SK-N-SH (cell line): Measurements from ENCODE around the gene IMPDH2. TPM values are rescaled to one million over a fixed set of nuclear protein-coding genes. Genes with fewer than 3 reads are reported as not detected.

Source experiments
- CTCF ChIA-PET: fragments of 300-600, 350-600 bp; formaldehyde crosslinking; extraction: SDS; loops from one replicate; lab custom pipeline; 2021; lab: Yijun Ruan, JAX
- POLR2A ChIA-PET: fragments of 350-600 bp; sonication (Branson Sonifier 250); formaldehyde crosslinking; extraction: SDS; loops from one replicate; lab custom pipeline; 2020; ENCODE audit warnings: antibody characterized with exemption, inconsistent platforms; lab: Yijun Ruan, JAX
- DNase-seq: peaks from one replicate; pipeline ENCODE4 v3.0.0; 2012
- H2AFZ ChIP-seq: fragments of 200-600 bp; sonication (generic); 2 replicates; pipeline ENCODE4 v1.8.1; 2016; ENCODE audit warnings: antibody characterized with exemption, mild to moderate bottlenecking, low read depth
- H3F3A ChIP-seq: fragments of 200-600 bp; sonication (generic); replicated peaks from 2 replicates; pipeline ENCODE3; 2016; ENCODE audit warnings: antibody characterized with exemption, mild to moderate bottlenecking; ENCODE audit not compliant: insufficient read depth
- H3K27ac ChIP-seq, 2 experiments: fragments of 200-500 bp in 1 of 2; fragments of 200-600 bp in 1 of 2; sonication (Bioruptor generic) in 1 of 2; sonication (generic), shearing (Covaris generic) in 1 of 2; 2 replicates each; pipeline versions ENCODE4 v1.5.1 to v1.6.1; 2014 to 2016; ENCODE audit warnings: low read depth in 2 of 2, inconsistent platforms in 1 of 2, low read length in 1 of 2, mild to moderate bottlenecking in 1 of 2, mixed read lengths in 1 of 2
- H3K27me3 ChIP-seq: fragments of 200-600 bp; sonication (generic), shearing (Covaris generic); 2 replicates; pipeline ENCODE4 v1.6.1; 2016; ENCODE audit warnings: mixed run types; ENCODE audit not compliant: insufficient read depth
- H3K36me3 ChIP-seq, 2 experiments: fragments of 200-500 bp in 1 of 2; fragments of 200-600 bp in 1 of 2; sonication (Bioruptor generic) in 1 of 2; sonication (generic) in 1 of 2; replicated peaks in 1 of 2; 2 replicates each; pipeline versions ENCODE3 to v1.5.1; 2014 to 2016; ENCODE audit warnings: low read length in 1 of 2, mild to moderate bottlenecking in 1 of 2; ENCODE audit not compliant: insufficient read depth in 2 of 2, control insufficient read depth in 1 of 2
- H3K4me1 ChIP-seq, 2 experiments: fragments of 200-500 bp in 1 of 2; fragments of 200-600 bp in 1 of 2; sonication (Bioruptor generic) in 1 of 2; sonication (generic), shearing (Covaris generic) in 1 of 2; 2 replicates each; pipeline versions ENCODE4 v1.5.1 to v1.6.1; 2014 to 2016; ENCODE audit warnings: low read depth in 1 of 2, low read length in 1 of 2, mixed run types in 1 of 2; ENCODE audit not compliant: insufficient read depth in 2 of 2, control insufficient read depth in 1 of 2
- H3K4me2 ChIP-seq: fragments of 200-600 bp; sonication (generic), shearing (Covaris generic); 2 replicates; pipeline ENCODE4 v1.6.1; 2017; ENCODE audit warnings: mixed run types
- H3K4me3 ChIP-seq, 2 experiments: fragments of 200-500 bp in 1 of 2; fragments of 200-600 bp in 1 of 2; sonication (Bioruptor generic) in 1 of 2; sonication (generic), shearing (Covaris generic) in 1 of 2; 2 replicates each; pipeline versions ENCODE4 v1.5.1 to v1.8.1; 2014 to 2016; ENCODE audit warnings: low read depth in 2 of 2, inconsistent platforms in 1 of 2, low read length in 1 of 2, mild to moderate bottlenecking in 1 of 2, mixed read lengths in 1 of 2, moderate library complexity in 1 of 2
- H3K79me2 ChIP-seq: fragments of 200-600 bp; sonication (generic); 2 replicates; pipeline ENCODE4 v1.8.1; 2017; ENCODE audit warnings: mild to moderate bottlenecking; ENCODE audit not compliant: insufficient read depth
- H3K9ac ChIP-seq: fragments of 200-600 bp; sonication (generic); 2 replicates; pipeline ENCODE4 v1.6.1; 2017; ENCODE audit warnings: mixed run types
- H3K9me2 ChIP-seq: fragments of 200-600 bp; sonication (generic); 2 replicates; pipeline ENCODE4 v1.6.1; 2017; ENCODE audit warnings: mixed run types
- H3K9me3 ChIP-seq: fragments of 200-600 bp; sonication (generic); 2 replicates; pipeline ENCODE4 v1.6.1; 2017; ENCODE audit warnings: mixed run types, mild to moderate bottlenecking, moderate library complexity
- H4K20me1 ChIP-seq: fragments of 200-600 bp; sonication (generic); 2 replicates; pipeline ENCODE4 v1.6.1; 2017; ENCODE audit warnings: mild to moderate bottlenecking, mixed run types; ENCODE audit not compliant: insufficient read depth
- ELF1 ChIP-seq: IDR thresholded peaks from 2 replicates; pipeline ENCODE4 v1.4.0; 2012
- EP300 ChIP-seq, 2 experiments: IDR thresholded peaks; 2 replicates each; pipeline versions ENCODE4 v1.4.0 to v1.6.1; 2012; ENCODE audit warnings: borderline replicate concordance in 1 of 2, low read depth in 1 of 2, low read length in 1 of 2
- JUND ChIP-seq: IDR thresholded peaks from 2 replicates; pipeline ENCODE4 v1.4.0; 2012
- MAX ChIP-seq: IDR thresholded peaks from 2 replicates; pipeline ENCODE4 v1.4.0; 2012; ENCODE audit warnings: low read depth
- MEF2A ChIP-seq: IDR thresholded peaks from 2 replicates; pipeline ENCODE4 v1.4.0; 2012; ENCODE audit warnings: low read depth, borderline replicate concordance
- NFIC ChIP-seq: IDR thresholded peaks from 2 replicates; pipeline ENCODE4 v1.4.0; 2012; ENCODE audit warnings: borderline replicate concordance
- PBX3 ChIP-seq: IDR thresholded peaks from 2 replicates; pipeline ENCODE4; 2012
- POLR2AphosphoS5 ChIP-seq: IDR thresholded peaks from 2 replicates; pipeline ENCODE4 v1.6.1; 2012; ENCODE audit warnings: low read depth, low read length
- RFX5 ChIP-seq: IDR thresholded peaks from 2 replicates; pipeline ENCODE4 v1.6.1; 2012; ENCODE audit warnings: mild to moderate bottlenecking, improper control_type of control experiment, low read length
- SIN3A ChIP-seq: IDR thresholded peaks from 2 replicates; pipeline ENCODE4 v1.6.1; 2012; ENCODE audit warnings: low read depth, mild to moderate bottlenecking, low read length, moderate library complexity, borderline replicate concordance
- TAF1 ChIP-seq: IDR thresholded peaks from 2 replicates; pipeline ENCODE4 v1.6.1; 2012; ENCODE audit warnings: low read depth, mild to moderate bottlenecking, low read length, moderate library complexity, borderline replicate concordance
- TCF12 ChIP-seq: IDR thresholded peaks from 2 replicates; pipeline ENCODE4 v1.4.0; 2012
- USF1 ChIP-seq: IDR thresholded peaks from 2 replicates; pipeline ENCODE4 v1.4.0; 2012; ENCODE audit warnings: low read depth, borderline replicate concordance
- YY1 ChIP-seq: IDR thresholded peaks from 2 replicates; pipeline ENCODE4 v1.4.0; 2012; ENCODE audit warnings: low read depth, mild to moderate bottlenecking
- WGBS: methylation state at CpG from one replicate; pipeline ENCODE4 v1.1.6; 2017; ENCODE audit warnings: low lambda C conversion rate; 5-methylcytosine and 5-hydroxymethylcytosine counted together
- polyA plus RNA-seq, 3 experiments: library from polyadenylated mRNA; depleted of rRNA; stranded (reverse); fragments of >200 nt; gene quantifications; 2 replicates each; pipeline ENCODE4 v1.2.3, GENCODE V29; 2012

IMPDH2 gene
- polyA plus RNA-seq, 1 of the 3 experiments (the other 2 are of a cell fraction): 305 TPM

- peaks cover 37% of the 10 kb centered on the region for H4K20me1 ChIP-seq
Observed at GRCh38 chr3:49076646-49077045, 47.4 kb upstream of the IMPDH2 start.

GRCh38 chr3:49076116-49076515 lies 46.9 kb upstream of the IMPDH2 start:
- peaks cover 36% of the 10 kb centered on the region for H4K20me1 ChIP-seq
- H3K36me3 ChIP-seq: peaks cover 19 to 60% of the 10 kb centered on the region in 2 experiments
- no peaks in the 10 kb centered on the region for H3K9me3 ChIP-seq
- H3K27me3 ChIP-seq: no peaks in the 10 kb centered on the region
- DNase-seq: no peak
- H3K9ac ChIP-seq: no peak overlapping the region
- ChIA-PET POLR2A (no interaction called here), CTCF (no interaction called here)
- no peak overlapping the region for H3K4me2 ChIP-seq
- no peak overlapping the region for H2AFZ ChIP-seq
- no peaks in the 10 kb centered on the region; a peak in 1 of 4 replicates for H3K4me1 ChIP-seq
- 96% methylated on average over 13 of the region's 13 CpGs for WGBS
- H3K27ac ChIP-seq: no peak overlapping the region
- peaks cover 96% of the 10 kb centered on the region for H3K79me2 ChIP-seq
- no peaks in the 10 kb centered on the region for H3K9me2 ChIP-seq
- TF ChIP-seq EP300 (IDR thresholded peaks at IDR 0.05; ENCODE audit: borderline replicate concordance in 1 of 2, low read depth in 1 of 2, low read length in 1 of 2) (no peak), NFIC (no peak), MAX (no peak), PBX3 (no peak), ELF1 (no peak), USF1 (no peak), RFX5 (no peak), JUND (no peak), TAF1 (no peak), MEF2A (no peak)
- H3F3A ChIP-seq: no peaks in the 10 kb centered on the region
- no peak overlapping the region for H3K4me3 ChIP-seq

More at GRCh38 chr3:49076646-49077045, 47.4 kb upstream of the IMPDH2 start:
- no peak overlapping the region for H2AFZ ChIP-seq
- no peaks in the 10 kb centered on the region for H3K9me2 ChIP-seq
- WGBS: 83% methylated on average over 4 of the region's 4 CpGs
- no peaks in the 10 kb centered on the region; a peak in 1 of 4 replicates for H3K4me1 ChIP-seq
- peaks cover 19 to 55% of the 10 kb centered on the region in 2 experiments for H3K36me3 ChIP-seq
- H3F3A ChIP-seq: no peaks in the 10 kb centered on the region
- TF ChIP-seq TCF12: no peak
- TF ChIP-seq JUND: no peak
- no peak for TF ChIP-seq YY1
- no peak for TF ChIP-seq SIN3A
- no peak for TF ChIP-seq POLR2AphosphoS5
- H3K4me2 ChIP-seq: no peak overlapping the region
- no peaks in the 10 kb centered on the region for H3K9me3 ChIP-seq
- peaks cover 96% of the 10 kb centered on the region for H3K79me2 ChIP-seq
- ChIA-PET CTCF (no interaction called here), POLR2A (no interaction called here)
- DNase-seq: no peak
- H3K9ac ChIP-seq: no peak overlapping the region
- no peak overlapping the region for H3K27ac ChIP-seq
- H3K4me3 ChIP-seq: no peak overlapping the region
- no peaks in the 10 kb centered on the region for H3K27me3 ChIP-seq
